GM19023 (cell line): ENCODE data around the gene MRPL27.
"Not testable (repeated sequence)": the region's sequence is repeated elsewhere in the genome, so short reads cannot be mapped to it uniquely, and the experiment has no call there.

Source experiments
- ATAC-seq: cut with Tn5 transposase; IDR thresholded peaks from one replicate; pipeline ENCODE4 v1.9.1; 2021; ENCODE audit warnings: mild to moderate bottlenecking, moderate library complexity; ENCODE audit not compliant: unreplicated experiment

MRPL27 gene

DNA sequence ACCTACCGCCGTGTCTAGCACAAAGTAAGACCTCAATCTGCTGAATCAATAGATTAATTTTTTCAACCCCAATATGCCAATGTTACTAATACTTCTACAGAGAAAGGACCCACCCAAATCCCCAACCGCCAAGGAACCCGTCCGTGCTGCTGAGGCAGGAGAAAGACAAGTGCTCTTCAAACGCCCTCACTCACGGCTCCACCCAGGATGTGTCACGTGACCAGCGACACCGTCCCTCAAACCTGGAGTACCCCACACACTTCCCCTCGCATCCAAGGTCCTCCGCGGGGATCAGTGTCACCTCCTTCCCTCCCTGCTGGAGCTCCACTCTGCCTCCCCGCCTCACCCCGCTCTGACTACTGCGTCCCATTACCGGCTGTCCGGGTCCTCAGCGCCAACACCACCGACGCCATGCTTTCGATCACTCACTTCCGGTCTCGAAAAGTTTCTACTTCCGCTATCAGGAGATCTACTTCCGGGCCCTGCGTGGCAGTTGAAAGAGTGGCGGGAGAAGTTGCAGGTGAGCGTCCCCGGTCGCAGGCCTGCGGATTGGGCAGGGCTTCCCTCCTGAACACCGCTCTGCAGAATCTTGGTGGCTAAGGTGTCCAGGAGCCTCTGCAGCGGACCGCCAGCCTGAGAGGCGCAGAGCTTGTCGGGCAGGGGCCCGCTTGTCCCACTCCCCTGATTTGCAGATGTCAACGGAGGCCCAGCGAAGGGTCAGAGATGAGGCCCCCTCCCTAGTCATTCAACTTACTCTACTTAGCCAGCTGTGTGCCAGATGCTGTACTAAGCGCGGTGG lies at the start of gene MRPL27, which contains the start of gene EME1:
Gene MRPL27, minus strand, starts transcription at position 427 of the 799 bp plus-strand sequence. Its CDS starts 14 bp downstream, at position 413.
Gene EME1, plus strand, starts transcription at position 472 of the 799 bp plus-strand sequence. CDS start 1,980 bp downstream, outside the sequence.
- peak; percentile 89 for ATAC-seq

DNA sequence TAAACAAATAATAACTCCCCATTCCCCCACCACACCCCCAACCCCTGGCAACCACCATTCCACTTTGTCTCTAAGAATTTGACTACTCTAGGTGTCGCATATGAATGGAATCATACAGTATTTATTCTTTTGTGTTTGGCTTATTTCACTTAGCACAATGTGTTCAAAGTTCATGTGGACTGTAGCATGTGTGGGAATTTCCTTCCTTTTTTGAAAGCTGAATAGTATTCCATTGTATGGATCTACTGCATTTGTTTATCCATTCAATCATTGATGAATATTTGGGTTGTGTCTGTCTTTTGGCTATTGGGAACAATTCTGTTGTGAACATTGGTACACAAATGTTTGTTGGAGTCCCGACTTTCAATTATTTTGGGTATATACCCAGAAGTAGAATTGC lies 49.8 kb upstream of the MRPL27 start:
- ATAC-seq: no peak

DNA sequence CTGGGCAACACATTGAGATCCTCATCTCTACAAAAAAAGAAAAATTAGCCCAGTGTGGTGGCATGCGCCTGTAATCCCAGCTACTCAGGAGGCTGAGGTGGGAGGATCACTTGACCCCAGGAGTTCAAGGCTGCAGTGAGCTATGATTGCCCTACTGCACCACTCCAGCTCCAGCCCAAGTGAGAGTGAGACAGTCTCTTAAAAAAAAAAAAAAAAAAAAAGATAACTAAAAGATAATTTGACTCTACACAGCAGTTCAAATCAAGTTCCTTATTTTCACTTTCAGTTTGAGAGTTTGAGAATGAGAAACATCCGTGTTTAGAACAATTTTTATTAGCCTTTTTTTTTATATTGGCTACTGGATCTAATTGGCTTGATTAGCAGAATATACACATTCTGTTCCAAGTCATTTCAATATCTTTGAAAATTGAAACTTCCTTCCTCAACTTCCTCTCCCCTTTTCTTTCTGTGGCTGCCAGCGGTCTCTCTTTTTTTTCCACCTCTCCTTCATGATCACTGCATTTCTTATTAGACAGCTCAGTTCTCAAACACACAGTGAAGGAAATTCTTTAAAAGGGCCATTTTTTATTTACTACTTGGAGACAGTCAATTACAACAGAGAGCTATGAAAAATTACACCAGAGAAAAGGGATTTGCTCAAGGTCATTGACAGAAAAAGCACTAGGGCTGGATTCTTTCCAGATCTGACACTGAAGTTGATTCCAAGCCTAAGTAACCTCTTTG lies 48.5 kb upstream of the MRPL27 start:
- ATAC-seq: no peak

DNA sequence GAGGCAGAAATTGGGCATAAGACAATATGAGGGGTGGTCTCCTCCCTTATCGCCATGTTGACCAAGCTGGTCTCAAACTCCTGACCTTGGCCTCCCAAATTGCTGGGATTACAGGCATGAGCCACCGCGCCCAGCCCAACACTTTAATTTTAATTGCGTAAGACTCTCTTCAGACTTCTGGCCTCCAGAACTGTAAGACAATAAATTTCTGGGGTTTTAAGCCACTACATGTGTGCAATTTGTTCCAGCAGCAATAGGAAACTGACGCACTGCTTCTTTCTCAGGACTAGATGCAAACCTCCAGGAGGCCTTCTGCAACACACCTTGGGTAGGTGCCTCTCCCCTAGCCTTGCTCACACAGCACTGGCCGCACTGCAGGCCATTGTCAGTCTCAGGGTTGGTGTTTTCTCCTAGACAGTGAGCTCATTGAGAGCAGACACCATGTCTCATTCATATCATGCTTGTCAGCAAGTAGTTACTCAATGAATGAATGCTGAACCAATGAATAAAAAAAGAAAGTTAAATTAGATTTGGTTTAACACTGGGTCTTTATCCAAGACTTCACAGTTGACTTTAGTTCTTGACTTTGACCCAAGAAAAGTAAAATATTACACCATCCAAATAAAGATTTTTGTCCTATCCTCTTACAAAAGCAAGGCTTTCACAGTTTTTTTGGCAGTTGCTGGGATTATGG lies 47.6 kb upstream of the MRPL27 start:
- no peak for ATAC-seq

DNA sequence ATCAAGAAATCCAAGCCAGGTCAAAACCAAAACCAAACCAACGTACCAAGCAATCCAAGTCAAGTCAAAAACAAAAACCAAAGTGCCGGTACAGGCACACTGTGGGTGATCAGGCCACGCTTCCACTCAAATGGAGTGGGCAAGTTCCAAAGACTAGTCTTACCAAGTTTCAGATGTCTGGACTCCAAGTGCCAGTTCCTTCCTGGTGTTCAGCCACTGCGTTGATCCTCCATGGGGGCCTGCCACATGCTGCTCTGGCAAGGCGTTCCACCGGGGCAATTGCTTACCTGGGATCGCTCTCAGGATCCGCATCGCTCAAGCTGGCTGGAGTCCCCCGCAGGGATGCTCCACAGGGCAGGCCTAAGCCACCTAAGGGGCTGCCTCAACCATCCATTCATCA lies 46.6 kb upstream of the MRPL27 start:
- ATAC-seq: not testable (repeated sequence)

DNA sequence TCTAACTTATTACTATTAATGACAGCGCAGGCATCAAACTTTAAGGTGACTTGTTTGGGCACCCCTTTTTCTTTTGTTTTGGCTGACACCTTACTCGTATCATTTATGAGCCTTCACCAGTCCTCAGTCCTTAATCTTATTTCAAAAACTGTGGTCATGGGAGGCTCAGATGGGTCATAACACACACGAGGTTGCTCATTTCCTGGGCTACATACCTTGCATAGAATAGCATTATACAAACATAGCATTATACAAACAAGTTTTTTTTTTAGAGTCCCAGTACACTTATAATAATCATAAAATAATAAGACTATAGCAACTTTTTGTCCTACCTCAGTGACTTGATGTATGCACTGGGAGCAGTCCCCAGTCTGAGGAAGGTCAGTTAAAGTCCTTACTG lies 41.8 kb upstream of the MRPL27 start:
- ATAC-seq: no peak

DNA sequence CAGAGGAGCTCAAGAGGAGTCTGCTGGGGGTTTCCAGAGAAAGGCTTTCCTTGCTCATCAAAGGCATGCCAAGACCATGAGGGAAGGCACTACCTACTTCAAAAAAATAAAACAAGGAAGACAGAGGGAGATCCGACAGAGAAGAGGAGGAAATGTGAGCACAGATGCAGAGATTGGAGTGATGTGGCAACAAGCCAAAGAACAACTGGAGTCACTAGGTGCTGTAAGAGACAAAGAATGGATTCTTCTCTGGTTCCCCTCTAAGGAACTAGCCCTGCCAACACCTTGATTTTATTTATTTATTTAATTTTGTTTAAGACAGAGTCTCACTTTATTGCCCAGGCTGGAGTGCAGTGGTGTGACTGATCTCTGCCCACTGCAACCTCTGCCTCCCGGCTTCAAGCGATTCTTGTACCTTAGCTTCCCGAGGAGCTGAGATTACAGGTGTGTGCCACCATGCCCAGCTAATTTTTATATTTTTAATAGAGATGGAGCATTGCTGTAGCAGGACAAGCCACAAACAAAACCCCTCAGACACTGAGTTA lies 39.3 kb upstream of the MRPL27 start:
- ATAC-seq: no peak

DNA sequence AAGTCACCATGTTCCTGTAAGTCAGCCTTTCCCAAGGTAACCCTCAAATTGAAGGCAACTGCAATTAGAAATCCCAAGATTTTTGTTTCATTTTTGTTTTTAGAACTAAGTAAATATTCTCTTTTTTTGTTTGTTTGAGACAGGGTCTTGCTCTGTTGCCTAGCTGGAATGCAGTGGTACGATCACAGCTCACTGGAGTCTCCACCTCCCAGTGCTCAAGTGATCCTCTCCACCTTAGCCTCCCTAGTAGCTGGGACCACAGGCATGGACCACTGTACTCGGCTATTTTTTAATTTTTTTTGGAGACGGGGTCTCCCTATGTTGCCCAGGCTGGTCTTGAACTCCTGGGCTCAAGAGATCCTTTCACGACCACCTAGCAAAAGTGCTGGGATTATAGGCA lies 34.9 kb upstream of the MRPL27 start:
- ATAC-seq: no peak

DNA sequence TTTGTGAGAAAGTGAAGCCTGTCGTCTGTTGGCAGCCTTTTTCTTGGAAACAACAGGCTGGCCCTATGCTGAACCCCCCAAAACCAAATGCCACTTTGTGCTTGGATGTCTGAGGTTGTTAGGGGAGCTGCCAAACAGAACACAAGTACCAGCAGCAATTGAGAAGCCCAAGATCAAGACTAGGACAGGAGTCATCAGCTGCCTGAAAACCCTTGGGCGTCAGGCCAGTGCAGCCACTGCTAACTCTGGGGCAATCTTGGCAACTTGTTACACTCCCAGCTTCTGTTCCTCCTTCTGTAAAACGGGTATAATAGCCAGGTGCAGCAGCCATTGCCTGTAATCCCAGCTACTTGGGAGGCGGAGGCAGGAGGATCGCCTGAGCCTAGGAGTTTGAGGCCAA lies 33.6 kb upstream of the MRPL27 start:
- no peak for ATAC-seq

DNA sequence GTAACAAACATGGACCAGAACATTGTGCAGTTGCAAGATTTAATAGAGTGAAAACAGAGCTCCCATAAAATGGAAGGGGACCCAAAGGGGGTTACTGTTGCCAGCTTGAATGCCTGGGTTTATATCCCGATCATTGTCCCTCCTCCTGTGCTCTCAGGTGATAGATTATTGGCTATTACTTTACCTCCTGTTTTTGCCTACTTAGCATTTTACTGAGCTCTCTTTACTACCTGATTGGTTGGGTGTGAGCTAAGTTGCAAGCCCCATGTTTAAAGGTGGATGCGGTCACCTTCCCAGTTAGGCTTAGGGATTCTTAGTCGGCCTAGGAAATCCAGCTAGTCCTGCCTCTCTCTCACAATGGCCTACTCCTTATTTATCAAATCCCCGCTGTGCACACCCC lies 32.4 kb upstream of the MRPL27 start:
- not testable (repeated sequence) for ATAC-seq

DNA sequence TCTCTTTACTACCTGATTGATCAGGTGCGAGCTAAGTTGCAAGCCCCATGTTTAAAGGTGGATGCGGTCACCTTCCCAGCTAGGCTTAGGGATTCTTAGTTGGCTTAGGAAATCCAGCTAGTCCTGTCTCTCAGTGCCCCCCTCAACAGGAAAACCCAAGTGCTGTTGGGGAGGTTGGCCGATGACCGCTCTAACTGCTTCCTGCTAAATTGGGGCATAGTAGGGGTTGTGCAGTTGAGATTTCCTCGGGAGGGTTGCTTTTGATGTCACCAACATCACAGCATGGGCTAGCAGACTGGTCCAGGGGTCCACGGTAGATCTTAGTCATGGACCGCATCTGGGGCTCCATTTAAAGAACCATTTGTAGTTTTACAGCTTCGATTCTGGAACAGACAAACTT lies 26.6 kb upstream of the MRPL27 start:
- not testable (repeated sequence) for ATAC-seq

DNA sequence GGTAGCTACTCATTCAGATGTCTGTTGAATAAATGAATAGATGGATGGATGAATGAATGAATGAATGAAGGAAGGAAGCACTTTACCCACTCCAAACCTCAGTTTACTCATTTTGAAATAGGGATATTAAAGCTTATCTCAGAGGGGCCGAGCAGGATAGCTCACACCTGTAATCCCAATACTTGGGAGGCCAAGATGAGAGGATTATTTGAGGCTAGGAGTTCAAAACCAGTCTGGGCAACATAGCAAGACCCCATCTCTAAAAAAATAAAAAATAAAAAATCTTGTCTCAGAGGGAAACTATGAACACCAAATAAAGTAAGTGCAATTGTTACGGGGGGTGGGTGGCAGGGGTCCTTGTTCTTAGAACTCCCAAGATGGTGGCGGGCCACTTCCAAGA lies 25.7 kb upstream of the MRPL27 start:
- ATAC-seq: not testable (repeated sequence)

DNA sequence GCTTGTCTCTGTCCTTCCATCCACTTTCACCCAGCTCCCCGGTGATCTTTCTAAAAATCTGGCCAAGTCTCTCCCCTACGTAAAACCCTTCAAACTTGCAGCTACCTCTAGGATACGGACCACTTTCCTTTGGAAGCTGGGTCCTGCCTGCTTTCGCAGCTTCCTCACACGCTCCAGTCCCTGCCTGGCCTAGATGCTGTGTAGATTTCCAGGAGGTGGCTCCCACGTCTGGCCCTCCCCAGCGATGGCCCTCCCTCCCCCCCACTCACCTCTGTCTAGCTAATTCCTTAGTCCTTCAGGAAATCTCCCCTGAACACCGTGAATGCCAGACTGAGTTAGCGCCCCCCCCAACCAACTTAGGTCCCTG lies 24.9 kb upstream of the MRPL27 start:
- ATAC-seq: no peak

DNA sequence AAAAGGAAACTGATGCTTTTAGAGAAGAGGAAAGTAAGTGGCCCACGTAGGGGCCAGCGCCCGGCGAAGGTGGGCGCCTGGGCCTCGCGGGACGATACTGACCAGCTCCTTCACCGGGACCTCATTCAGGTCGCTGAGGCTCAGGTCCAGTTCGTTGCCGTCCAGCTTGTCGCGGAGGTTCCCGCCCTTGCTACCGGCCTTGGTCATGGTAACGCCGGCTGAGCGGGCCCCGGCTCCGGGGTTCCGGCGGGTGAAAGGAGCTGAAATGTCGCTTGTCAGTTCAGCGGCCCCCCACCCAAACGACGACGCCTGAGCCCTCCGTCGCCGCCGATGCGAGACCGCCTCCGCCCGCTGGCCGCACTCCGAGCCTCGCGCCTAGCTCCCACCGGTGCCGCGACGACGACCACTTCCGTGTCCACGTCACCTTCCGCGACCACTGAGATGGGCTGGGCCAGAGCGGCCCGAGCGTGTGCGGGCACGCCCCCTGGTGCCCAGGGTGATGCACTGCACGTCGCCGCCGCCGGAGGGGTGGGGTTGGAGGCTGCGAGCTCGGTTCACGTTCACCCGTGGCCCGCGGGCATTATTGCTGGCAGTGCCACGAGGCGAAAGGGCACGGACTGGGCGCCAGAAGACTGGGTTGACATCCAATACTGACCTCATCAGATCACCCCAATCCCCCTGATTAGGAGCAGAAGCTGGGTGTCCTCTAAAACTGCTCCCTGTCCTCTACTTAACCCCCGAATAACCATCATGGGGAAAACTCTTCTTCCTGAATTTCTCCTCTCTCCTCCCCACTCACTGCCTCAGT lies 24.3 kb upstream of the MRPL27 start, which contains the start of gene LRRC59:
Gene LRRC59, minus strand, starts transcription at position 413 of the 808 bp plus-strand sequence. Its CDS starts 206 bp downstream, at position 207.
- peak; percentile 98 for ATAC-seq

DNA sequence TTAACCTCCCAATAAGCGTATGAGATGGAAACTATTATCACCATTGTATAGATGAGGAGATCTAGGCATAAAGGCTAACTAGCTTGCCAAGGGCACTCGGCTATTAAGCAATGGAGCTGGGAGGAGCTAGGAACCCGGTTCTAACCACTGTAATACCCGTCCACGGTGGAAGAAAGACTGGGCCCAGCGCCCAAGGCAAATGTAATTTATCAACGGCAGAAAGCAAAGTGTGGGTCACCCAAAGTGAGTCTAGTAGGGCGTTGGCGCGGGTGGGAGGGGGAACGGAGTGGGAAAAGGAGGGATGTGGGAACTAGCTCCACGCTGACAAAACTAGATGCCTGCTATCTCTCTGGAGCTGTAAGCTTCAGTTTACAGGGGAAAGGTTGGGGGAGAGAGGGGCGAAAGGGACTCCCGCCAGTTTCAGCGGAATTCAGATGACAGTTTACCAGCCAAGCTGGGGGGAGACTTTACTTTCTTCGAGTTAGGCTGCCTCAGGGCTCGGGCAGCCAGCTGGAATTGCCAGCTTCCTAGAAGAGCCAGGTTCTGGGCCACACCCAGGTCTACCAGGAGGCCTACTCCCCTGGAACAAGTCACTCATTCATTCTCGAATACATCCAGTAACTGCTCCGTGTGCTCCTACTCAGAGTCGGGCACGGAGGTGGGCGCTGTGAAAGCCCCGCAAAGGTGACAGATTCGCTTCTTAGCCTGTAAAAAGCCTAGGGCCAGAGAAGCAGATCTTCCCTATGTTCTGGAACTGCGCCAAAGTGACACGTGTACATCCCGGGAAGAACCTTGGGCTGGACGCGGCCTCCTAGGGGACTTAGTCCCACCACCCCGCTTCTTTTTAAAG lies 23.5 kb upstream of the MRPL27 start:
- no peak for ATAC-seq

DNA sequence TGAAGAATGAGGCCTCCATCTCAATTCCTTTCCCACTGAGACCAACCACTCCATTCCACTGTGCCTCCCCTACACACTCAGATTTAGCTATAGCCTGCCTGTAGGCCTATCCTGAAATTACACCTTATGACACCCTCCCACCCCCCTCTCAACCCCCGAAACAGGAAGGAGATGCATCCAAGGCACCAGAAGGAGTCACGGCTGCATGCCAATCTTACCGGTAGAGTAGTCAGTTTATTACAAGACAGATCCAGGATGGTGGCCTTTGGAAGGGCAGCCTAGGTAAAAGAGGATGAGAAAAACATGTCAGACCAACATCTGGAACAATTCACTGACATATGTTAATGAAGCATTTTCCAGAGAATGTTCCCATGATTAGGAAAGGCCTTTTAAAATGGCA lies 21.7 kb upstream of the MRPL27 start:
- ATAC-seq: no peak

DNA sequence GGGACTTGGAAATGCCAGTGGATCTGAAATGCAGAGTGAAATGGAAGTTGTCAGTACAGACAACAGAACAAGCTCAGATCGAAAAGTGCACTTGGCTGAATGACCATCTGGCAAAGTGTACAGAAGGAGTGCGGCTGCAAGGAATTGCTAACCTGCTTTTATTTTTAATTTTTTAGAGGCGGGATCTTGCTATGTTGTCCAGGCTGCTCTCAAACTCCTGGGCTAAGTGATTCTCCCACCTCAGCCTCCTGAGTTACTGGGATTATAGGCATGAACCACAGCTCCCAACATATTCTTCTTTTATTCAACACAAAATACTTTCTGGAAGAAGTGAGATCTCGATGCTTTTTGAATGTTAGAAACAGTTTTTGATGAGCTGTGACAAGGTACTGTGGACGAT lies 20.7 kb upstream of the MRPL27 start:
- ATAC-seq: no peak

DNA sequence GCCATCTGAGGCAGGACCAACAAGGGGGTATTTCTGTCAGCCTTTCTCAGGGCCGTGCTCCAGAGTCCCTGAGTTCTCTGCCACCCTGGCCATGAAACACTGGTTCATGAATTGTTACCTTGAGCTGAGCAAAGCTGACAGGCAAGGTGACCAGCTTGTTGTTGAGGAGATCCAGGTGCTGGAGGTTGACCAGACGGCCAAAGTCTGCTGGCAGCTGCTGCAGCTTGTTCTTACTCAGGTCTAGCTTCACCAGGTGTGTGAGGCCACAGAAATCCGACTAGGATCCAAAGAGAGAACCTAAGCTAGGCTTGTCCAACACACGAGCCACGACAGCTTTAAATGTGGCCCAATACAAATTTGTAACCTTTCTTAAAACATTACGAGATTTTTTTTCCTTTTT lies 19.6 kb upstream of the MRPL27 start:
- ATAC-seq: no peak

DNA sequence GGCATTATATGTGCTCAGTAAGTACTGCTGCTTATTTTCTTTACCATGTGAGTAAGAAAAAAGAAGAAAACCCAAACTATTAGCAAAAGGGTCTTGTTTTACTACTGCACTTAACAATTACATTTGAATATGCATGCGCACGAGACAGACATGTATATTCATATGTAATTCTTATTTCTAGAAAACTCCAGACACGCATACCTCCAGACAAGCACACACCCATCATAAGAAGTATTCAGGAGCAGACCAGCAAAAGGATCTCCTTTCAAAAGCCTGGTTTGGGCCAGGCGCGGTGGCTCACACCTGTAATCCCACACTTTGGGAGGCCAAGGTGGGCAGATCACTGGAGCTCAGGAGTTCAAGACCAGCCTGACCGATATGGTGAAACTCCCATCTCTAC lies 16.6 kb upstream of the MRPL27 start:
- no peak for ATAC-seq
